GM21381 (cell line): Measurements from ENCODE around the gene TBL1XR1.
A peak's percentile ranks its signal among the peaks of the same experiment; 100 is the strongest.

Experiments
- ATAC-seq: cut with Tn5 transposase; IDR thresholded peaks from one replicate; pipeline ENCODE4 v1.9.1; 2021; ENCODE audit warnings: mild to moderate bottlenecking, moderate library complexity; ENCODE audit not compliant: unreplicated experiment

TBL1XR1 gene

GRCh38 chr3:177066068-177066467 is 131.2 kb downstream of the TBL1XR1 start:
- ATAC-seq = no peak

- no peak for ATAC-seq
Observed at GRCh38 chr3:177065285-177066033, 131.8 kb downstream of the TBL1XR1 start.

- ATAC-seq = no peak
Observed at GRCh38 chr3:177062052-177062732, 135.1 kb downstream of the TBL1XR1 start.

- no peak for ATAC-seq
Observed at GRCh38 chr3:177061369-177061768, 135.9 kb downstream of the TBL1XR1 start.

GRCh38 chr3:177060492-177060891 is 136.8 kb downstream of the TBL1XR1 start:
- ATAC-seq = no peak

- no peak for ATAC-seq
Observed at GRCh38 chr3:177058648-177059047, 138.6 kb downstream of the TBL1XR1 start.

GRCh38 chr3:177057768-177058167 is 139.5 kb downstream of the TBL1XR1 start:
- ATAC-seq = peak; percentile 96

GRCh38 chr3:177056927-177057326 is 140.4 kb downstream of the TBL1XR1 start:
- ATAC-seq = no peak

- ATAC-seq = no peak
Observed at GRCh38 chr3:177055605-177056571, 141.4 kb downstream of the TBL1XR1 start.

- no peak for ATAC-seq
Observed at GRCh38 chr3:177053107-177053506, 144.2 kb downstream of the TBL1XR1 start.

GRCh38 chr3:177051411-177051810 is 145.9 kb downstream of the TBL1XR1 start:
- ATAC-seq = no peak

- no peak for ATAC-seq
Observed at GRCh38 chr3:177050501-177051237, 146.6 kb downstream of the TBL1XR1 start.

GRCh38 chr3:177045767-177046166 is 151.5 kb downstream of the TBL1XR1 start:
- ATAC-seq = no peak

- no peak for ATAC-seq
Observed at GRCh38 chr3:177045222-177045621, 152.1 kb downstream of the TBL1XR1 start.

GRCh38 chr3:177041730-177042551 is 155.3 kb downstream of the TBL1XR1 start:
- ATAC-seq = peak; percentile 60

- peak; percentile 2 for ATAC-seq
Observed at GRCh38 chr3:177041021-177041729, 156.1 kb downstream of the TBL1XR1 start.

GRCh38 chr3:177039490-177040274 is 157.6 kb downstream of the TBL1XR1 start:
- no peak for ATAC-seq

GRCh38 chr3:177037241-177037640 is 160.0 kb downstream of the TBL1XR1 start:
- no peak for ATAC-seq
